ENCODE data around the gene CXCL5. TPM values are rescaled to one million over a fixed set of nuclear protein-coding genes. Genes with fewer than 3 reads are reported as not detected.

The CXCL5 gene
- total RNA-seq, 3 donors from 2014 or later (not counting 1 experiment from before 2014, with no cell fraction given) = 0.23 to 2.0 (median 1.5) TPM

- H3K27ac ChIP-seq (ENCODE audit: low read length) = no peak overlapping the region
- no peak for ATAC-seq
- no peaks in the 10 kb centered on the region for H3K27me3 ChIP-seq (ENCODE audit: control insufficient read depth, insufficient read depth, low read length)
- no peak for DNase-seq
- Mint-ChIP-seq H3K4me3 (no peak overlapping the region), H3K27ac (no peak overlapping the region), H3K9me3 (peaks cover 3 to 18% of the 10 kb centered on the region in 2 donors), H3K27me3 (ENCODE audit: low read depth in 2 of 2) (no peaks in the 10 kb centered on the region), H3K36me3 (no peaks in the 10 kb centered on the region), H3K4me1 (no peaks in the 10 kb centered on the region)
- TF ChIP-seq CTCF (IDR thresholded peaks at IDR 0.05) = no peak
- WGBS (ENCODE audit: insufficient coverage) = no CpG with 5 or more reads among the region's 1 CpG
- no peaks in the 10 kb centered on the region for H3K4me1 ChIP-seq (ENCODE audit: control insufficient read depth, insufficient read depth, low read length)
- no peaks in the 10 kb centered on the region for H3K36me3 ChIP-seq (ENCODE audit: control insufficient read depth, insufficient read depth, low read length)
- no peak overlapping the region for H3K4me3 ChIP-seq (ENCODE audit: low read length)
- intact Hi-C loops (cut with micrococcal nuclease) = no loop called here
- H3K9me3 ChIP-seq (ENCODE audit: control insufficient read depth, insufficient read depth, low read length) = peaks cover 10% of the 10 kb centered on the region
Observed at GRCh38 chr4:73970011-73970410, 28.5 kb downstream of the CXCL5 start.

- H3K4me3 ChIP-seq (ENCODE audit: low read length) = no peak overlapping the region
- H3K4me3 Mint-ChIP-seq = no peak overlapping the region
- H3K27ac ChIP-seq (ENCODE audit: low read length) = no peak overlapping the region
- H3K4me1 Mint-ChIP-seq = no peaks in the 10 kb centered on the region
- intact Hi-C loops (cut with micrococcal nuclease) = no loop called here
- H3K27ac Mint-ChIP-seq = no peak overlapping the region
- ATAC-seq (no peak), DNase-seq (no peak)
- H3K36me3 Mint-ChIP-seq = no peaks in the 10 kb centered on the region
- TF ChIP-seq CTCF (IDR thresholded peaks at IDR 0.05) = no peak
- H3K27me3 ChIP-seq (ENCODE audit: control insufficient read depth, insufficient read depth, low read length) = no peaks in the 10 kb centered on the region
- H3K27me3 Mint-ChIP-seq (ENCODE audit: low read depth in 2 of 2) = no peaks in the 10 kb centered on the region
- peaks cover 10% of the 10 kb centered on the region for H3K9me3 ChIP-seq (ENCODE audit: control insufficient read depth, insufficient read depth, low read length)
- no peaks in the 10 kb centered on the region for H3K36me3 ChIP-seq (ENCODE audit: control insufficient read depth, insufficient read depth, low read length)
- peaks cover 3 to 20% of the 10 kb centered on the region in 2 donors for H3K9me3 Mint-ChIP-seq
- no peaks in the 10 kb centered on the region for H3K4me1 ChIP-seq (ENCODE audit: control insufficient read depth, insufficient read depth, low read length)
Observed at GRCh38 chr4:73967866-73968265, 30.6 kb downstream of the CXCL5 start.

GRCh38 chr4:73964862-73965611 is 33.4 kb downstream of the CXCL5 start:
- H3K27me3 ChIP-seq (ENCODE audit: control insufficient read depth, insufficient read depth, low read length) = no peaks in the 10 kb centered on the region
- H3K36me3 Mint-ChIP-seq = no peaks in the 10 kb centered on the region

More at GRCh38 chr4:73964862-73965611, 33.4 kb downstream of the CXCL5 start:
- no peaks in the 10 kb centered on the region for H3K27me3 Mint-ChIP-seq (ENCODE audit: low read depth in 2 of 2)
- ATAC-seq = no peak
- no peaks in the 10 kb centered on the region for H3K36me3 ChIP-seq (ENCODE audit: control insufficient read depth, insufficient read depth, low read length)
- H3K9me3 ChIP-seq (ENCODE audit: control insufficient read depth, insufficient read depth, low read length) = peaks cover 17% of the 10 kb centered on the region
- no peak overlapping the region for H3K27ac ChIP-seq (ENCODE audit: low read length)
- H3K4me1 Mint-ChIP-seq = no peaks in the 10 kb centered on the region
- H3K4me3 Mint-ChIP-seq = no peak overlapping the region
- TF ChIP-seq CTCF (IDR thresholded peaks at IDR 0.05) = no peak
- DNase-seq = no peak
- intact Hi-C loops (cut with micrococcal nuclease) = no loop called here
- H3K4me3 ChIP-seq (ENCODE audit: low read length) = no peak overlapping the region
- WGBS (ENCODE audit: insufficient coverage) = 91% methylated on average over 7 of the region's 7 CpGs
- no peak overlapping the region for H3K27ac Mint-ChIP-seq
- peaks cover 1 to 21% of the 10 kb centered on the region in 2 donors for H3K9me3 Mint-ChIP-seq
- H3K4me1 ChIP-seq (ENCODE audit: control insufficient read depth, insufficient read depth, low read length) = no peaks in the 10 kb centered on the region

Measured in natural killer cell (primary cell).